Loucy (cell line): ENCODE data around the gene PEX12.

ENCODE experiments used
- CTCF ChIP-seq: fragments of 200-600 bp; sonication (generic); conservative IDR thresholded peaks from 2 replicates; pipeline ENCODE4 v1.5.1; 2014; ENCODE audit warnings: mild to moderate bottlenecking, antibody characterized with exemption, low read length
- EZH2phosphoT487 ChIP-seq: fragments of 200-600 bp; IDR thresholded peaks from 2 replicates; pipeline ENCODE4 v1.6.1; 2018; ENCODE audit warnings: antibody characterized with exemption, mild to moderate bottlenecking, moderate library complexity, borderline replicate concordance

GRCh38 chr17:35548208-35548810, 30.1 kb downstream of the PEX12 start:
- TF ChIP-seq CTCF (no peak), EZH2phosphoT487 (no peak)
